GM21423 (cell line): Measurements from ENCODE around the gene RSL24D1.

Experiments
- ATAC-seq: cut with Tn5 transposase; IDR thresholded peaks from one replicate; pipeline ENCODE4 v1.9.1; 2021; ENCODE audit warnings: mild to moderate bottlenecking, moderate library complexity; ENCODE audit not compliant: unreplicated experiment

RSL24D1 gene

GRCh38 chr15:55196458-55197361 lies at the start of gene RSL24D1:
TSS of gene RSL24D1 (minus strand) at chr15:55196941. CDS start at chr15:55196890, 51 bp downstream.
- ATAC-seq = peak; percentile 96

DNA sequence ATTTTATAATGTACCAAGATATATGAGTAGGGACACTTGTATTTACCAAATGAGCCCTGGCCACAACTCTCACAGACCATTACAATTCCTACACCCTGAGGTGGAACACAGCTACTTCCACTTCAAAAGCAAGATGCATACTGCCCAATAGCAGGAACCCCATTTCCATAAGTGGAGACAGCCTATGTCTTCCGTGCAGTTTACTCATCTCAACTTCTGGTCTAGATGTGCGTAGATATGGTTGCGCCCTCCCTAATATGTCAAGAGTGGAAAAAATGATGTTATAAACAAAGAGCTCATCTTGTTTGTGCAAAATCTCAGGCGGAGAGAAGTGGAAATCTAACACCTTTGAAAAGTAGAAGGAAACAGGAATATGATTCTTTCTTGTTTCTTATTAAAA lies 48.3 kb upstream of the RSL24D1 start:
- no peak for ATAC-seq

- ATAC-seq = no peak
Observed at GRCh38 chr15:55241891-55242290, 45.1 kb upstream of the RSL24D1 start.

DNA sequence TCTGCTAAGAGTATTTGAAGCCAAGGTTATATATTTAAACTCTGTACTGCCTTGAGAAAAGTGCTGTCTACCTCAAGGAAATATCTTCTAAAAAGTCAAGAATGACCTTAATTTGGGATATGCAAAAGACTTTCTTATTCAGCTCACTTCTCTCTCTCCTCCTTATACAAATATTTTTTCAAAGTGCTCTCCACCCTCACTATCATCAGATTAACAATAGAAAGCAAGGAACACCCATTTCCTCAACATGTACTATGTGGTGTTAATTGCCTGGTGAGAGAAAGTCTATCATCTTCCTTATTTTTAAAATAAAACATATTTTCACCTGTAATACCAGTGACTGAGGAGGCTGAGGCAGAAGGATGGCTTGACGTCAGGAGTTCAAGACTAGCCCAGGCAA lies 44.4 kb upstream of the RSL24D1 start:
- ATAC-seq = no peak

DNA sequence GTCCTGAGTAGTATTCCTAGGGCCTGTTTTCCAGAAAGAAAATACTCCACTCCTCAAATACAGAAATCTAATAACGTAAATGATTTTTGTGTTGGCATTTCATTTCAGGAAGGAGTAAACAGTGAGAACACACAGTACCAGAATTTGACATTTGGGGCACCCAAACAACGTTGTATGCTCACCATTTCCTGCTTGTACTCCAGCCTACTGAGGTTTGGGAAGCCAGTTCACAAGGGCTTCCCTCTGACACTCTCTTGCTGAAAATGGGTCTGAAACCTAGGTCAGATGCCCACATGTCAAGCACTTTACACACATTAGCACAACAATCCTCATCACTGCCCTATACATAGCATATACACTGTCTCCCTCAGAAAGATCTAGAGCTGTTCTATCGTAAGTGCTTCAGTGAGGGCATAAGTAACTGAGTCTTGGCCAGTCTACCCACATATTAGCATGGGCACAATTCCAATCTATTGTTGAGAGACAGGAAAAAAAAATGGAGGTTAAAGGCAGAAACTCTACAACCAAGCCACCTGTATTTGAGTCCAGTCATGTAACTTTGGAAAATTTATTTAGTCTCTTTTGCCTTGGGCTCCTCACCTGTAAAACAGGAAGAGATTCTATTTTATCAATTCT lies 43.5 kb upstream of the RSL24D1 start:
- no peak for ATAC-seq

DNA sequence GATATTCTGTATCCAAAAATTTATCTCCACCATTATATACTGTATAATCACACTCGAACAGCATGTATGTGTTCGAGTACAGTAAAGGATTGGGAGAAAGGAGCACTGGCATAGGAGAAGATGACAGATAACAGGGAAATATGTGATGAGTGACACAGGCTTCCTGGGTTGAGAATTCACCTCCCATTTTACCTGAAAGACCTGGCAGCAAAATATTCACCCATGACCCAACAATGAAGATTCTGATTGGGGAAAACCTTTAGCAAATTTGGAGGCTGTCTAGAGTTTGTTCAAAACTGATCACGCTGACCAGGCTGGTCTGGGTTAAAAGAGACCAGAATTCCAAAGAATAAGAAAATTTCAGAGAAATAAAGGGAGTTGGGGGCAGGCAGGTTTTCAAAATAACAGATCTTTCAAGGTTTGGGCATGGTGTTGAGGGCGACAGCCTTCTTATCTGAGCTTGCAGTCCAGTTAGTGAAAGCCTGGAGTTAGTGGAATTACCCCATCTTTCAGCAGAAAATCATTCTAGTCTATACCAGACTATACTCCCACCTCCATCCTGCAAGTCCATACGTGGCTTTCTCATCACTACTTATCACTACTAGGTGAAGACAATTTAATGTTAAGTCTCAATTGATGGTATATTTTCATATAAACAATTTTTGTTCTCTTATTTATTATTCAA lies 42.8 kb upstream of the RSL24D1 start:
- no peak for ATAC-seq

DNA sequence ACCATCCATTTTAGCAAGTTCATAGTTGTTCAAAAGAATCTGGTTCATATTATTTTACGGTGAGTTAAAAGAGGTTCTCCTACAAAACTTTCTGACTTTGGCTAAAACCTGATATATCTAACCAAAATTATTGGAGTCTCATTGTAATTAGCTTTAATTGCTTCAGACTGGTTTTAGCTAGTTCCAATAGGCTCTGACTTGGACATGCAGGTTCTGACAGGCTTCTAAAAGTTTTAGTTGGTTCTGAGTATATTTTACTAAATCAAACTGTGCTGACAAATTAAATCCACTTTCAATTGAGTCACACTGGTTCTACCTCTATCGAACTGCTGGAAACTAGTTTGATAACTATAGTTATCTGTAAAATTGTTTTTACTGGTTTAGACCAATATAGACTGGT lies 42.1 kb upstream of the RSL24D1 start:
- no peak for ATAC-seq

DNA sequence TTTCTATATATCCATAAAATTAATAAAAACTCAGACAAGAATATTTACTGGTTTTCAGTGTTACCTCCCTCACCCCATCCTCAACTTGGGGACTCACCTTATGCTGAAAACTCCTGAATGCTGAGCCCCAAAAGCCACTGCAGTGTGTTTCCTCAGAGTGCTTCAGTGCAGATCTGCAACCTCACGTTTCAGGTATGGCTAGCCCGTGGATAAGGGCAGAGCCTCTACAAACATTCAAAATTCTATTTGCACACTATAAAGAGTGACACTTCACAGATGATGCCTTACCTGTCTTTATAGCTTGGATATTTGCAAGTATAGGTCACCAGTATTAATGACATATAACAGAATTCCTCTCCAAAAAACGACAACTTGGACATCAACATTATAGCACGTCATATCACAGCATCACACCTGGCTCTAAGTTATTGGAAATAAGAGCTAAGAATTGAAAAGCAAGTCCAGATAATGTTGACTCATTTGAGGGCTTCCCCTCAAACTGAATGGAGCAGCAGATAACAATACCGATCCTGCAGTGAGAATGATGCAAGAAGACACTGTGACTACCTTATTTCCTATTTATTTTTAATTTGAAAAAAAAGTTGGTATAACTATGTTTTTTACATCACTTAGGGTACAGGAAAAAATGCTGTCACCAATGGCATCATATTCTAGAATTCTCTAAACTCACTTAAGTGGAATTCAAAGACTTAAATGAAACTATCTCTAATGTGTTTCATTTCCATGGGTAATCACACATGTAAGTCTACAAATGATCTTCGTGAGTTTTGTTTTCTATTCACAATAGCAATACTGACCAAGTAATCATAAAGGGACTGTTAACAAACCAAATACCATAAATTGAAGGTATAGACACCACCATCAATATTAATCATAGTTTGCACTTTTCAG lies 40.7 kb upstream of the RSL24D1 start:
- no peak for ATAC-seq

GRCh38 chr15:55235546-55236036 lies 38.9 kb upstream of the RSL24D1 start:
- ATAC-seq = no peak

DNA sequence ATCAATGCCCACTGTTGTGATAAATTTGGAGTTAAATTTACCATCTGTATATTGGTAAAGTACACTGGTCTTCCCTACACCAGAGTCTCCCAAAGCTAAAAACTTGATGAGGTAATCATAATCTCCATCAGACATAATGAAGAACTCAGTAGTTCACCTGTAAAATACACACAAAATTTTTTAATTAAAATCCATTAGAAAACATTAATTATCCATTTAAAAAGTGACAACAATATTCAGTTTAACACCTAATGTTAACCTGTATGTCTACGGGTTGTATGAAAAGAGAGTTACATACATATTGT lies 38.0 kb upstream of the RSL24D1 start:
- no peak for ATAC-seq

DNA sequence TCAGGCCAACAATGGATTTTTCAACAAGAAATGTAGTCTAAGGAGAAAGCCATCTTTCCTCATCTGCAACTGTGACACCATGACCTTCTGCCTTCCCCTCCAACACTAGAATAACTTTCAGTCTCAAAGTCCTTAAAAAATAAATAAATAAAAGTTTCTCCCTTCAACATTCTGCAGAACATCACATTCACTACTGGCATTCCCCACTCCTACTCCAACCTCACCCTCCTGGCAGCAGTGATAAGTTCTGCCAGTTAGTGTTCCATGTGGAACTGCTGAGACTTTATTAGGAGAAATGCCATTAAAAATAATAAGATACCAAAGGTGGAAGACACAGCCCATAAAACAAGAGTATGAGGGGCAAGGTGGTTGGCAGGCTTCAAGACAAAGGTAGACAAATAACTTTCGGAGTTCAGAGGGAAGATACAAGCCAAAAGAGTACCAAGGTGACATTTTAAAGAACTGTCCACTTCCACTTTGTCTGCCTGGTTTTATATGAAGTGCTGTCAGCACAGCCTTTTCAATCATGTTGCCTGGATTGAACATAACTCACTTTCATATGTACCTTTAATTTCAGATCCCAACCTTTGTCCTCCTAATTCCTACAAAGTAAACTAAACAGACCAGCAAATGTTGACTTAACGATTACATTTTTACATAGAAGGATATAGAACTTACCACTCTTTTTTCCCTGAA lies 37.5 kb upstream of the RSL24D1 start:
- ATAC-seq = no peak

DNA sequence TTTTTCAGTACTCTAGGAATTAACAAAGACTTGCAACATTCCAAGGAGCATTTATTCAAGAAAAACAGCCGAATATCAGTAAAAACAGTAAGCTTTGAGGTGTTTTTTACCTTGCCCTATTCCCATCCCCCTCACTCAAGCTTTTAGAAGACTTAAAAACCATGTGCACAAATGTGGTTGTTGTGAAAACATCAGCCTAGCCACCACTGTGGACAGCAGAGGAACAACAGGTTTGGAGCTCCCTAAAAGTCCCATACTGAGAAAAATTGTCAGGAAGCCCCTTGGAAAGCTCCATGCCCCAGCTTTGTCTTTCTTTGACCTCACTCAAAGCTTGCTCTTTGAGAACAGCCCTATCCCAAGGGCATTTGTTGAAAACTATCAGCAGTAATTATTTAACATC lies 34.7 kb upstream of the RSL24D1 start:
- ATAC-seq = no peak

DNA sequence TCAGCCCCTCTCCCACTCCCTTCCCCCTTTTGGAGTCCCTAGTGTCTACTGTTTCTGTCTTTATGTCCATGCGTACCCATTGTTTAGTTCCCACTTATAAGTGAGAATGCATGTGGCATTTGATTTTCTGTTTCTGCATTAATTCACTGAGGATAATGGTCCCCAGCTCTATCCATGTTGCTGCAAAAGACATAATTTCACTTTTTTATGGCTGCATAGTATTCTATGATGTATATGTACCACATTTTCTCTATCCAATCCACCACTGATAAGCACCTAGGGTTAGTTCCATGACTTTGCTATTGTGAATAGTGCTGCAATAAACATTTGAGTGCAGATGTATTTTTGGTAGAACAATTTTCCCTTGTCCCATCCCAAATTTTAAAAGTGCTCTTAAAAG lies 34.2 kb upstream of the RSL24D1 start:
- ATAC-seq = no peak

DNA sequence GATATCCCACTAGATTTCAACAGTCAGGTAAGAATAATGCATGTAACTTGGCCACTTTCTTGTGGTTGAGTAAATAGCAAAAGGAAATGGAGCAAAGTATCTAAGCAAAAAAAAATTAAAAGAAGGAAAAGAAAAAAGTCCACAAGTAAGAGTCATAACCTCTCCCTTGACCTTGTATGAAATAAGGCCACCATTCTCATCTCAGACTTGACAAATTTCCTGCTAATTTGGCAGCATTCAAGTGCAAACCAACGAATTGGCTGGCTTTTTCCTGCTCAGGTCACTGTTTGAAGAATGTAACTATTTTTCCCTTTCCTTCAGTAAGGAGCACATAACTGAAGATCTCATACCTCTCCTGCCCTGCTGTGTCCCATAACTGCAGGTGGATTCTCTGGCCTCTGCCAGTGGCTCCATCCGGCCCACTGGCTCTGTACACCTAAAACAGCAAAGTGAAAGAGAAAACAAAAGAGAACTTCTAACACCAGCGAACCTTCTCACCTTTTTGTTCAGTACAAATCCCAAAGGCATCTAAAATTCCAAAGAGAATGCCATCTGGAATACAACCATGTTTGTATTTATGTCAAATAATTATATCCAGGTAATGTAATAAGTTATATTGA lies 33.4 kb upstream of the RSL24D1 start:
- ATAC-seq = no peak

DNA sequence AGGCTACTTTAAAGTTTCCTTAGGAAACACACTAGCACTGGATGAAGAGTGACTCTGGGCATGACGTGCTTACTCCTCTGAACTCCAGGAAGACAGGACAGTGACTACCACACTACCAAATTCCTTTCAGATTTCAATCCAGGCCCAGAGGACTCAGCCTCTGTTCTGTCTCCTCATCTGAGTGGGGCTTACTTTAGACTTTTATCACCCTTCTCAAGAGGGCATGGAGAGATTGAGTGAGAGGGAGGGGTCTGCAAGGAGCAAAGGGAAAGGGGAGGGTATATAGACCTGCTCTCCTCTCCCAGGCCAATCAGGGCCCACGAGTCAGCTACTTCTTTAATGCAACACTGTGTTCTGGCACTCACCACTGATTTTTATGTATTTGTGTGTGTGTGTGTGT lies 29.4 kb upstream of the RSL24D1 start:
- ATAC-seq = no peak

GRCh38 chr15:55224892-55225291 lies 28.2 kb upstream of the RSL24D1 start:
- ATAC-seq = peak; percentile 38

DNA sequence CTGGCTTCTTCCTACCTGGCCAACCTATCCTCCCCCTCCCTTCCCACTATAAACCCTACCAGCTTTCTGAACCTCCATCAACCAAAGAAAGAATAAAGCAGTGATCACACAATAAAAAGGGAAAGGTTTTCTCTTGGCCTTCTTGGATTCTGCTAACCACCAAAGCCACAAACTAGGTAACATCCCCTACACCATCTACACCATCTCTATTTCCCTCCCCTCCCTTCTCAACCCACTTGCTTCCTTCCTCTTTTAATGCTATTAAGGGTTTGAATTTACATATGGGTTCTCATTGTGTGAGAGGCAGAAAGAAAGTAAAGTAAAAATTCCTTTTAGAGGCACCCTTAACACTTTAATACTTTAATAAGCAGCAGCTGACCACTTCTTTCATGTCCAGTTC lies 25.8 kb upstream of the RSL24D1 start:
- peak; percentile 59 for ATAC-seq

GRCh38 chr15:55221090-55222011 lies 24.6 kb upstream of the RSL24D1 start:
- ATAC-seq = peak; percentile 37

DNA sequence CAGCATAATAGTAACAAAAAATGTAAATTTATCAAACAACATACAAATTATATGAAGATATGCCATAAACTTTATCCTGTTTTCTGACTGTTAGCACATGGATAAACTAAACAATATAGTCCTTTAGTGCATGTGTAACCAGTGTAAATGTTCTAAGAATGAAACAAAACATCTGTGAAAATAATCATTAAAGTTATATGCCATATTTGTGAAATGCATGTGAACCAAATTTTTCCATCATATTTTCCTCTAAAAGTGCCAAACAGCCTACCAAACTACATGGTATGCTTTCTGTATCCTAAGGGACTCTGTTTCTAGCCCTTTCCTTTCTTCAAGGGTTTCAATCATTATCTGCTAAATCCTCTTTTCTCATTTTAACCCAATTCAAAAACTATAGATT lies 23.9 kb upstream of the RSL24D1 start:
- no peak for ATAC-seq
